ENCODE measurements around the gene BMAL1. TPM values are rescaled to one million over a fixed set of nuclear protein-coding genes. Genes with fewer than 3 reads are reported as not detected.
"Not testable (repeated sequence)": the region's sequence is repeated elsewhere in the genome, so short reads cannot be mapped to it uniquely, and the experiment has no call there.

BMAL1 gene
- polyA plus RNA-seq, 3 donors, result 9.7 to 11.2 (median 10.3) TPM

GRCh38 chr11:13436836-13437235 lies 159.2 kb downstream of the BMAL1 start:
- DNase-seq (ENCODE audit: low read depth in 3 of 3, low spot score in 2 of 3), result not testable (repeated sequence)

Other genes with a start within 250 kb of the BMAL1 start
- 10 to 100 TPM; 36.5 to 38.3 (median 37.7) TPM for gene BTBD10, start 185.4 kb downstream of the BMAL1 start, polyA plus RNA-seq (ENCODE audit: insufficient read length in 3 of 3)
- gene PTH, start 218.2 kb downstream of the BMAL1 start, polyA plus RNA-seq (ENCODE audit: insufficient read length in 3 of 3), result not detected

Measured in right renal cortex interstitium (tissue), 3 donors.